Skeletal muscle satellite cell (primary cell): Measurements from ENCODE around the gene BARX1.

Source experiments
- H3K27me3 ChIP-seq: 2 replicates; pipeline ENCODE4 v1.7.0; 2013; ENCODE audit warnings: low read length; ENCODE audit not compliant: control insufficient read depth, insufficient read depth
- H3K36me3 ChIP-seq: 2 replicates; pipeline ENCODE4 v1.7.0; 2013; ENCODE audit warnings: mild to moderate bottlenecking, control low read depth, low read length; ENCODE audit not compliant: insufficient read depth
- H3K4me1 ChIP-seq: 2 replicates; pipeline ENCODE4 v1.7.0; 2013; ENCODE audit warnings: low read length; ENCODE audit not compliant: control insufficient read depth, insufficient read depth
- H3K4me2 ChIP-seq: 2 replicates; pipeline ENCODE4 v1.7.0; 2013; ENCODE audit warnings: mild to moderate bottlenecking, low read length
- H3K4me3 ChIP-seq: 2 replicates; pipeline ENCODE4 v1.7.0; 2013; ENCODE audit warnings: low read length
- H3K9ac ChIP-seq: 2 replicates; pipeline ENCODE4 v1.7.0; 2013; ENCODE audit warnings: mild to moderate bottlenecking, low read depth, low read length, moderate library complexity
- H3K9me3 ChIP-seq: replicated peaks from 2 replicates; pipeline ENCODE4 v1.7.0; 2013; ENCODE audit warnings: mild to moderate bottlenecking, control low read depth, low read length

The BARX1 gene

DNA sequence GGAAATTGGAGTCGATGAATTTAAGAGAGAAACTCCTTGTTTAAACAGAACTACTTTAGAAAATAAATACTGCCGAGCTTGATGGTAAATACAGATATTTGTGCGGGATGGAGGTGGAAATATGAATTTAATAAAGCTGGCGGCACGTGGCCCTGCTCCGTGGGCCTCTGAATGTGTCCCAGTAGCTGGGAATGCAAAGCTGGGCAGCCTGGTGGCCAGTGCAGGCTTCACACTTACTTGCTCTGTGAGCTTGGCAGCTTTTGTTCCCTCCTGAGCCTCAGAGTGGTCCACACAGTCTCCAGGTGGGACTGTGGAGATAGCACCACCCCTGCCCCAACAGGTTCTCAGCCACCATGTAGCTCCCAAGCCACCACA is 45.9 kb downstream of the BARX1 start:
- H3K27me3 ChIP-seq, result no peaks in the 10 kb centered on the region
- H3K9me3 ChIP-seq, result no peaks in the 10 kb centered on the region
- no peak overlapping the region for H3K4me3 ChIP-seq
- H3K4me2 ChIP-seq, result no peak overlapping the region
- H3K4me1 ChIP-seq, result no peaks in the 10 kb centered on the region
- H3K9ac ChIP-seq, result no peak overlapping the region
- no peaks in the 10 kb centered on the region for H3K36me3 ChIP-seq

DNA sequence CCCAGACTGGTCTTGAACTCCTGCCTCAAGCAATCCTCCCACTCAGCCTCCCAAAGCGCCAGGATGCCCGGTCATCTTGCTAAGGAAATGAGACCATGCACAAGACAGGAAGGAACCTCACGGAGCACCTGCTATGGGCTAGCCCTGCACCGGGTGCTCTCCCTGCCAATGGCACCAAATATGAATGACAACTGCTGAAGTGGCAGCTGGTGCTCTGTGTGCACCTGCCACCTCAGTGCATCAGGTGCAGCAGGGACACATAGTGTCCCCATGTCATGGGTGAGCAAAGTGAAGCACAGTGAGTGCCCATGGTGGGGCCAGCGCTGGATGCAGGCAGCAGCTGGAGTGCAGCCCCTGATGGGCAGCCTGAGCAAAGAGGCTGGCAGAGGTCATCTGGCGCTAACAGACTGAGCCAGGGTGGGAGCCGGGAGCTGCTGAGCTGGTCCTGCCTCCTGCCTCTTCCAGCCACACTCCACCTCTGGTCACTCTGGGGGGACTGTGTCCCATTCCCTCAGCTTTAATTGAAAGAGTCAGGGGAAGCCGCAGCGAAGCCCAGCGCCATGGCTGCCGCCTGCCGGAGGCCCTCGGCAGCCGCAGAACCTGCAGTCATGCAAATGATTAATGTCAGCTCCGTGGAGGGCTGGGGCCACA is 46.4 kb downstream of the BARX1 start:
- H3K36me3 ChIP-seq, result no peaks in the 10 kb centered on the region
- no peak overlapping the region for H3K4me3 ChIP-seq
- no peaks in the 10 kb centered on the region for H3K4me1 ChIP-seq
- no peaks in the 10 kb centered on the region for H3K27me3 ChIP-seq
- H3K9ac ChIP-seq, result no peak overlapping the region
- no peaks in the 10 kb centered on the region for H3K9me3 ChIP-seq
- H3K4me2 ChIP-seq, result no peak overlapping the region

DNA sequence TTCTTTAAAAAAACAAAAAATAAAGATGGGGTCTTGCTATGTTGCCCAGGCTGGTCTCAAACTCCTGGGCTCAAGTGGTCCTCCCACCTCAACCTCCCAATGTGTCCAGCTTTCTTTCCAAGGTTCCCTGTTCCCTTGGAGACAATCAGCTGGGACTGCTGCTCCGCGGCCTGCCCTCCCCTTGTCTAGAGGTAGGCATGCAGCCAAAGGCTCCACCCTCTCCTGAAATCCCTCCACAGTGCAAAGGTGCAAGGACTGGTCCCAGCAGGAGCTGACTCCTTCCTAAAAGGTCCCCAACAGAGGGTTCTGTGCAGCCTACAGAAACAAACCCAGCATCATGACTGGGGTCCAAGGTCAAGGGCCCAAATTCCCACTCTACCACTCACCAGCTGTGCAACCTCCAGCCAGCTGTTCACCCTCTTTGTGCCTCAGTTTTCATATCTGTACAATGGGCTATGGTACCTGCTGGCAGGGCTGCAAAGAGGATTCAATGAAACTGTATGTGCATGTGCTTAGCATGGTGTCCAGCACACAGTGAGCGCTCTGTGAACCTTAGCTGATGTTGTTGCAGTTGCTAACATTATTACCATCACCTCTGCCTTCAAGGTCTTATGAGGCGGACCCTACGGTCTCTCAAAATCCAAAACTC is 47.5 kb downstream of the BARX1 start:
- H3K4me2 ChIP-seq, result no peak overlapping the region
- no peaks in the 10 kb centered on the region for H3K4me1 ChIP-seq
- no peak overlapping the region for H3K4me3 ChIP-seq
- no peaks in the 10 kb centered on the region for H3K9me3 ChIP-seq
- no peak overlapping the region for H3K9ac ChIP-seq
- no peaks in the 10 kb centered on the region for H3K36me3 ChIP-seq
- H3K27me3 ChIP-seq, result peaks cover 3% of the 10 kb centered on the region

DNA sequence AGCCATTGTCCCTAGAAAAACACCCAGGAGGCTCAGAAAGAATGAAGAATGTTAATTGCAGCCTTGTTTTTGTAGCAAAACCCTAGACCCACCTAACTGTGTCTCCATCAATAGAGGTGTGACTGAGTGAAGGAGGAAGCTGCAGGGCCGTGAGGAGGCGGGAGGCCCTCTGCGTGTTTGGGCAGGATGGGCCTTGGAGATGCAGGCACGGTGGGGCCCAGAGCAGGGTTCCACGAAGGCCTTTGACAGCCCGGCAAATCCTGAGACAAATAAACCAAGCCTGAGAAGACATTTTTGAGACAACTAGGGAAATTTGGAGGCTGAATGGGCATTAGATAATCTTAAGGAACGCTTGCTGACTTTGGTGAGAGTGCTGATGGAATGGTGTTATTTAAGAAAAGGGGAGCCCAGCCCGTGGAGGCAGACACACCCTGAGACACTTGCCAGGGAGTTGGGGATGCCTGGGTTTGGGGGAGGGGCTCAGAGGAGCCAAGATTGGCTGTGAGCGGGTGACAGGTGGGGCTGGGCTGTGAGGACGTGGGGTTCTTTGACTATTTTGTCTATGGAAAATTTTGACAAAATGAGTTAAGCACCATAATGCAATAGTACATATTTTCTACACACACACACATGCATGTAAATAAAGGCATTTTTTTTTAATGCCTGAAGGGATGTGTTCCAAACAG is 48.8 kb downstream of the BARX1 start:
- no peak overlapping the region for H3K4me2 ChIP-seq
- no peaks in the 10 kb centered on the region for H3K4me1 ChIP-seq
- H3K4me3 ChIP-seq, result no peak overlapping the region
- H3K9me3 ChIP-seq, result no peaks in the 10 kb centered on the region
- peaks cover 4% of the 10 kb centered on the region for H3K27me3 ChIP-seq
- H3K36me3 ChIP-seq, result no peaks in the 10 kb centered on the region
- no peak overlapping the region for H3K9ac ChIP-seq

DNA sequence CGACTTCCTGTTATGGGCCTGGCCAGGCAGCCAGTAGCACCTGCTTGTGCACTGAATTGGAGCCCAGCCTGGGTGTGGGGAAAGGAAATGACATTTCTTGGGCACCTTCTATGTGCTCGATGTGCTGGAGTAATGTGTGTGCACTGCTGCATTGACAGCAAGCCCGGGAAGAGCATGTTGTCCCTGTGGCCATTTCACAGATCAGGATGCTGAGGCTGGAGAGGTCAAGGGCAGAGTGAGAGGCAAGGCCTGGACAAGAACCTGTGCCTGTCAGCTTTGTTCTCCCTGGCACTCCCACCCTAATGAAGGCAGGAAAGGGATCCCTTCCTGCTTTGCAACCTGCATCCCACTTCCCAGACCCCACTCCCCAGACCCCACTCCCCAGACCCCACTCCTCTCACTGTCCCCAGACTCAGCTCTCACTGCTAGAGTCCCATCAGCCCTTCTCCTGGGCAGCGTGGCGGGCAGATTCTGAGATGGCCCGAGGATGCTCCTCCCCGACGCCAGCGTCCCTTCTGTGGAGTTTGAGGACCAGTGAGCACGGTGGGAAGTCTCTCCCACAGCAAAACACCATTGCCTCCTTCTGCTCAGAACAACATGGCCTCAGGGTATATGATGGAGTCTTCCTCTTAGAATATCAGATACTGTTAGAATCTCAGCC is 49.6 kb downstream of the BARX1 start:
- H3K4me3 ChIP-seq, result no peak overlapping the region
- no peaks in the 10 kb centered on the region for H3K36me3 ChIP-seq
- H3K4me2 ChIP-seq, result no peak overlapping the region
- H3K9ac ChIP-seq, result no peak overlapping the region
- H3K9me3 ChIP-seq, result no peaks in the 10 kb centered on the region
- no peaks in the 10 kb centered on the region for H3K4me1 ChIP-seq
- peaks cover 4% of the 10 kb centered on the region for H3K27me3 ChIP-seq

DNA sequence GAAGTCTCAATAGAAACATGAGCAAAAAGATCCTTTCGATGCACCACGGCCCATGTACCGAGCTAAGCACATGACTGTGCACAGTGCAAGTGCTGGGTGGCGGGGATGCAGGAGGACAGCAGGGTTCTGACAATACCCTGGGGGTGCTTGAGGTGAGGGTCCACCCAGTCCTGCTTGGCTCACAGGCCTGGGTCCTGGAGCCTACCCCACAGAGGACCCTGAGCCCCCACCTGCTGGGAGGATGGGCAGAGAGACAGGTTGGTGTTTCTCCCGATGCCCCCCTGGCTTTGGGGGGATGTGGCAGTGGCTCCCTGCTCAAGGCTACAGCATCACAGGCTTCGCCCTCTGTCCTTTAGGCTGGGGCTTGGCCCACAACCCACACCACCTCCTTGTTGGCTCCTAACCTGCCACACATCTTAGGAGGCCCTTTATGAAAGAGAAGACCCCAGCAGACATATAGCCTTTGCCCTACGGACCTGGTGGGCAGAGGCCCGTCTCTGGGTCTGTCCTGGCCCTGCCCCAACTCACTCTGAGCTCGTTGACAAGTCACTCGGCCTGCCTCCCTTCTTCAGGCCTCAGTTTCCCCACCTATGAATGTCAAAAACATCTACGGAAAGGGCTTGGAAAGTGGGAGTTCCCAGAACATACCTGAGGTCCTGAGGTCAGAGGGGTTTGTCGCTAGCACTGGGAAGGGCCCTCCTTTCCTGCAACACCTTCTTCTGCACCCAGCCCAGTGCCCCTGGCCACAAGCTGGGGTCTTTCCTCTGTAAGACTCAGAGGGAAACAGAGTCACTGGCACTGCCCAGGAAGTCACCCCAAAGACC is 50.3 kb downstream of the BARX1 start:
- no peak overlapping the region for H3K9ac ChIP-seq
- H3K27me3 ChIP-seq, result peaks cover 4% of the 10 kb centered on the region
- H3K4me1 ChIP-seq, result no peaks in the 10 kb centered on the region
- no peak overlapping the region for H3K4me2 ChIP-seq
- H3K4me3 ChIP-seq, result no peak overlapping the region
- H3K9me3 ChIP-seq, result no peaks in the 10 kb centered on the region
- H3K36me3 ChIP-seq, result no peaks in the 10 kb centered on the region

DNA sequence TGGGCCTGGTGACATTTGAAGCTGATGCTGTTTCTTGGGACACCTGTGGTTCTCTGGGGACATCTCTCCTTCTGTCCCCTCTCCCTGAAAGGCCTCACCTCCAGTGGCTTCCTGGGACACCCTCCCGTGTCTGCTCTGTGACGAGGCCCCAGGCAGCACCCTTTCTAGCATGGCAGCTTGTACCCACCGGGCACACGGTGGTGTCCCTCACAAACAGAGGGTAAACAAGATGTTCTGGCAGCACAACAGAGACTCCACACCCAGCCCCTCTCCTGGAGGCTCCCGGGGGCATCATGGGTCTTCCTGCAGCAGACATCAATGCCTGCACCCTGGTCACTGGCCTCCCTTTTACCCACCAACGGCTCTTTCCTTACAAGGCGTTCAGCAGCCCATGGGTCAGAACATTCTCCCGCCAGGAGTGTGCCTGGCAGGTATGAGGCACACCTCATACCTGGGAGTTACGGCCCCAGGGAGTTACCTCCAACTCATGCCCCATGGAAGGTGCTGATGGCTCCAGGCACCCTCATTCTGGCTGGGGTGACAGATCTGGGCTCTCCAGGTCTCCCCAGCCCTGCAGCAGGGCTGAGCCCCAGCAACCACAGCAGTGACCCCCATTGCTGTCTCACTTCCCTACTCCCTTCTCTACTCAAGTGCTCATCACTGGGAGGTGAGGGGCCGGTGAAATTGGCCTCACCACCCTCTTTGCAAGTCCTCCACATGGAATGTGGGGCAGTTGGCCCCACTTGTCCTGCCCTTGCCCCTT is 51.1 kb downstream of the BARX1 start:
- peaks cover 4% of the 10 kb centered on the region for H3K27me3 ChIP-seq
- H3K9ac ChIP-seq, result no peak overlapping the region
- no peak overlapping the region for H3K4me3 ChIP-seq
- no peaks in the 10 kb centered on the region for H3K9me3 ChIP-seq
- no peaks in the 10 kb centered on the region for H3K4me1 ChIP-seq
- no peaks in the 10 kb centered on the region for H3K36me3 ChIP-seq
- H3K4me2 ChIP-seq, result no peak overlapping the region

DNA sequence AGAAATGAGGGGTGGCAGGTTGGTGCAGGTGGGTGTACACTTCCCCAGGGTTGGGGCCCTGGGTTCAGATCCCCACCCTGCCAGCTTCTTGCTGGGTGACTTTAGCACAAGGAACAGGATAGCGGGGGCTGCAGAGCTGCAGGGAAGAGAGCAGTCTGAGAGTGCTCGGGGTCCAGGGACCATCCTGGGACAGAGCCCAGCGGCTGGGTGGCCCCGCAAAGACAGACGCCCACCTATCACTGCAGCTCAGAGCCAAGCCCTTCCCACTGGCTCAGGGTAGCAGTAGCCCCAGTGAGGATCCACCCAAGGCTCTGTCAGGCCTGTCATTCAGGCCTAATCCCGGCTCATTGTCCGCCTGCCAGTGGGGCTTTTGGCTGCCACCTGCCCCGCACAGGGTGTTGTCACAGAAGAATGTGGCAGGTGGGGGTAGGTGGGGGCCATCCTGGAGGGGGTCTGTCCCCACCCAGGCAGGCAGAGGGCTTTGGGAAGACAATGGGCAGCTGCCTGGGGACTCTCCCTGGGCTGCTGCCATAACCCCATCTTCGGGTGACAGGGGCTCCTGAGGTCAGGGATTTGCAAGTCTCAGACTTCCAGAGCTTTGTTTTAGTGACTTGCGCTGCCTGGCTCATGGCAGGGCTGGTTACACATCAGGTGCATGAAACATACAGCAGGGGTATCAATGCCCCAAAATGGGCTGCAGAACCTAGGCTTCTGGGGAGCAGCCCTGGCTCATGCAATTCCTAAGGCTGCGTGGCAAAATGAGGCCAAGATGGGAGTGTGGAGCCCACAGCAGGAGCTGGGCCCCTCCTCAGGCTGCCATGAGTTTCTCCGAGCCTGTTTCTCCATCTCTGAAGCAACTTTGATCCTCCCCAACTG is 52.1 kb downstream of the BARX1 start:
- no peaks in the 10 kb centered on the region for H3K4me1 ChIP-seq
- H3K4me2 ChIP-seq, result no peak overlapping the region
- no peak overlapping the region for H3K4me3 ChIP-seq
- no peak overlapping the region for H3K9ac ChIP-seq
- no peaks in the 10 kb centered on the region for H3K36me3 ChIP-seq
- no peaks in the 10 kb centered on the region for H3K9me3 ChIP-seq
- peaks cover 4% of the 10 kb centered on the region for H3K27me3 ChIP-seq

DNA sequence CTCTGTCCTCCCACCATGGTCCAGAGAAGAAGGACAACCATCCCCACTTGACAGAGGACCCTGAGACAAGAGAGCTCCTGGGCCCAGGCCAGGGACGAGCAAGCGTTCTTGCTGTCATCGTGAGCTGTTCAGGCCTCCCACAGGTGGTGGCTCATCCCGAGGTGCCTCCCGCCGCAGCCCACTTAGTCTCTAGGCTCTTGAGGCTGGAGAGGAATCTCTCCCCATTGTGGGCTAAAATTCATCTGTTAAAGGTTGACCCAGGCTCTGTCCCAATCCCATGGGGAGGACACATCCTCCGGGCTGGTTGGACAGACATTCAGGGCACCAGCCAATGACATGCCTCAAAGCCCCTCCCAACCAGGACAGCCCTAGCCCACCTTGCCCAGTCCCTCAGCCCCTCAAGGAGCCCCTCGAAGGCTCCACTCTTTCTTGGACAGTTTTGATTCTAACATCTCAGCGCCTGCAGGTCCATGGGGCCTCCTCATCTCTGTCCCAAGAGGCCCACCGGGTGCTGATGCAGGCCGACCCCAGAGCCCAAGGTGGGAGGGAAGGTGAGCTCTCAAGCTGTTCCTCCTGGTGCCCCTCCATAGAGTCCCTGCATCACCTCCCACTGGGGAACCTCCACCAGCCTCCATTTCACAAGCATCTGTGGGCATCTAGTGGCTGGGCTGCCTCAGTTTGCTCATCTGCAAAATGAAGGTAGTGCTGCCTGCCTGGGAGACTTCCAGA is 52.9 kb downstream of the BARX1 start:
- Histone ChIP-seq H3K4me3 (no peak overlapping the region), H3K9me3 (no peaks in the 10 kb centered on the region), H3K27me3 (peaks cover 4% of the 10 kb centered on the region), H3K36me3 (no peaks in the 10 kb centered on the region), H3K9ac (no peak overlapping the region), H3K4me2 (no peak overlapping the region), H3K4me1 (no peaks in the 10 kb centered on the region)
